KOPT-K1 (cell line): ENCODE data around the gene USP10.

Experiments used
- H3K27ac ChIP-seq: fragments of 200-600 bp; sonication (generic); 2 replicates; pipeline ENCODE4 v1.5.1; 2016; ENCODE audit warnings: antibody characterized with exemption, mild to moderate bottlenecking, low read depth, low read length; ENCODE audit not compliant: poor library complexity, severe bottlenecking
- H3K36me3 ChIP-seq: fragments of 200-600 bp; sonication (generic); 2 replicates; pipeline ENCODE4 v1.5.1; 2017; ENCODE audit warnings: antibody characterized with exemption, mild to moderate bottlenecking, low read length, moderate library complexity; ENCODE audit not compliant: insufficient read depth
- H3K9me3 ChIP-seq: fragments of 200-600 bp; sonication (generic); 2 replicates; pipeline ENCODE4 v1.5.1; 2017; ENCODE audit warnings: antibody characterized with exemption, low read length, mild to moderate bottlenecking; ENCODE audit not compliant: insufficient read depth, poor library complexity, severe bottlenecking

USP10 gene

DNA sequence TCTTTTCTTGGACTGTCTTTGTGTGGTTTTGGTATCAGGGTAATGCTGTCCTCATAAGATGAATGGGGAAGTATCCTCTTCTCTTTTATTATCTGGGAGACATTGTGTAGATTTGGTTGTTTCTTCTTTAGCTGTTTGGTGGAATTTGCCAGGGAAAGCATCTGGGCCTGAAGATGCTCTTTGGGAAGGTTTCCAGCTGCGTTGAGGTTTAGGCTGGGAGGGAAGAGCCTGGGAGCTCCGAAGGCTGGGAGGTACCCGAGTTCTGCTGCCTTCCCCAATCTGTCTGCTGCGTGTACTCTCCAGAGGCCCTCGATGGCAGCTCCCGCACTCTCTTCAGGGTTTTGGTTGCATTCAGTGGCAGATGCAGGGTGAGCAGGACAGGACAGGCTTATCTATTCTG is 94.4 kb downstream of the USP10 start:
- no peaks in the 10 kb centered on the region for H3K36me3 ChIP-seq
- H3K27ac ChIP-seq: no peak overlapping the region
- no peaks in the 10 kb centered on the region for H3K9me3 ChIP-seq

DNA sequence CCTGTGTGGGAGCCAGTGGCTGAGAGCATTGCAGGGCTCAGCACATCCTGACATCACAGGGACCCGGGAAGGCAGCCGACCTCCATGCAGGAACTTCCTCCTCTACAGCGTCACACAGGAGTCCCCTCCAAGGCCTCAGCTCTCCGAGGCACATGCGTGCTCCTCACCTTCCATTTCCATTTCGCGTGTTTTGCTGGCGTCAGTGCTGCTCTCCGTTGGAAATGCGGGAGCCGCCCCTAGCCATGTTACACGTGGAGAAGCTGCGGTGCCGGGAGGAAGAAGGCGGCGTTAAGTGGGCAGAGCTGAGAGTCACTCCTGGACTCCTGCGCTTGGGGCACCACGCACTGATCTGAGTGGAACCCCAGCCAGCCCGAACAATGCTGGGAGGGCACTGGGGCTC is 94.8 kb downstream of the USP10 start:
- no peak overlapping the region for H3K27ac ChIP-seq
- no peaks in the 10 kb centered on the region for H3K36me3 ChIP-seq

DNA sequence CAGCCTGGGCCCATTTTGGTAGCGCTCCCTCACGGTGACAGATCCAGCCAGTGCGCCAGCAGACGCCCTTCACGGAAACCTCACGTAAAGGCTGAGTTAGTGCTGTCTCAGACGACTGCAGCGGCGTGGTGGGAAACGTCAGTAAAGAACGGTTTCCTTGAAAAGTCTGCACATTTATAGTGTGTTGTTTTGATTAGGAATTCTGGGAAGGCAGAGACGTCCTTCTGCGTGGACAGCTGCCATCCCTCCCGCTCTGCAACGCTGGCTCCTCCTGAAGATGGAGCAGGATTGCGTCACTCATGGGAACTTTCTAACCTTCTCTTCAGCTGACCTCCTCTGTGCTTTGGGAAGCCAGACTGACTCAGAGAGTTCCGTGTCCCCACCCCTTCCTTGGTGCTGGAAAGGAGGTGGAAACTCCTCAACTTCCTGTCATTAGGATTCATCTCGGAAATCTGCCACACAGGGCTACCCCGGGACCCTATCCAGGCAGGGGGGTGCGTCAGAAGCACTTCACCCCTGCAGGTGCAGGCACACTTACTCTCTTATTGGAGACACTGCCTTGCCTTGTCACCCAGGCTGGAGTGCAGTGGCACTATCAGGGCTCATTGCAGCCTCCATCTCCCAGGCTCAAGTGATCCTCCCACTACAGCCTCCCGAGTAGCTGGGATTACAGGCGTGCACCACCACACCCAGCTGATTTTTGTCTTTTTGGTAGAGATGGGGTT is 95.7 kb downstream of the USP10 start:
- Histone ChIP-seq H3K9me3 (no peaks in the 10 kb centered on the region), H3K36me3 (no peaks in the 10 kb centered on the region), H3K27ac (no peak overlapping the region)

More for the DNA sequence above, 94.8 kb downstream of the USP10 start:
- no peaks in the 10 kb centered on the region for H3K9me3 ChIP-seq

DNA sequence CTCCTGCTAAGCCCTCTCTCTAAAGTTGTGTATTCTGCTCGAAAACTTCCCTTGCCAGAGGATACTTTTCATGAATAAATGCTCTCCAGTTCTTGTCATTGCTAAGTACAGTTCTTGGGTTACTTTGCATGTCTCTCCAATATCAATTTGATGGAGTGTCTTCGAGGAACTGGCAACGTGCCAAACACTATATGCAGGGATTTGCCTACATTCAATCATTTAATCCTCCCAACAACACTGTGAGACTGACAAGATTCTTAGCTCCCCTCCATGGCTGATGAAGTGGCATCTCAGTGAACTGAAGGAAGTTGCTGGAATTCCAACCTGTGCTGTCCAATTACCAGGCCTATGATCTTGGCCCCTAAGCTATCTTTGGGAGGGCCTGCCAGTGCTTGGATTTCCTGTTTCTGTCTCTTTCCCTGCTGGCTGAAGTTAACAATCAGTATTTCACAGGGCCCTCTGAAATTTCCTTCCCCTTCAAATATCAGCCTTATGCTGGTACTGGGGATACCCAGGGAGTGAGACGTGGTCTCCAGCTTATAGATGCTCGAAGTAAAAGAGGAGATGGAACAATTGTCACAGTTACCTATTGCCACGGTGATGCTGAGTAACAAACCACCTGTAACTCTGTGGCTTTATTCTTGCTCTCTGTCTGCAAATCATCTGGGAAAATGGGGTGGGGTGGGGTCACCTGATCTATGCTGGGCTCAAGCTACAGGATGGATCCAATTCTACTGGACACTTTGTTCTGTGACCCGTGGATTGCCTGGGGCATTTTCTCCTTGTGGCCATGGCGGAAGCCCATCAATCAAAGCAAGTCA is 100.6 kb downstream of the USP10 start:
- H3K27ac ChIP-seq: no peak overlapping the region
- no peaks in the 10 kb centered on the region for H3K36me3 ChIP-seq
- H3K9me3 ChIP-seq: no peaks in the 10 kb centered on the region

- H3K9me3 ChIP-seq: no peaks in the 10 kb centered on the region
- H3K27ac ChIP-seq: no peak overlapping the region
- no peaks in the 10 kb centered on the region for H3K36me3 ChIP-seq
Observed at GRCh38 chr16:84803146-84803545, 103.3 kb downstream of the USP10 start.

GRCh38 chr16:84804326-84804725 is 104.5 kb downstream of the USP10 start:
- no peaks in the 10 kb centered on the region for H3K36me3 ChIP-seq
- no peaks in the 10 kb centered on the region for H3K9me3 ChIP-seq
- no peak overlapping the region for H3K27ac ChIP-seq

DNA sequence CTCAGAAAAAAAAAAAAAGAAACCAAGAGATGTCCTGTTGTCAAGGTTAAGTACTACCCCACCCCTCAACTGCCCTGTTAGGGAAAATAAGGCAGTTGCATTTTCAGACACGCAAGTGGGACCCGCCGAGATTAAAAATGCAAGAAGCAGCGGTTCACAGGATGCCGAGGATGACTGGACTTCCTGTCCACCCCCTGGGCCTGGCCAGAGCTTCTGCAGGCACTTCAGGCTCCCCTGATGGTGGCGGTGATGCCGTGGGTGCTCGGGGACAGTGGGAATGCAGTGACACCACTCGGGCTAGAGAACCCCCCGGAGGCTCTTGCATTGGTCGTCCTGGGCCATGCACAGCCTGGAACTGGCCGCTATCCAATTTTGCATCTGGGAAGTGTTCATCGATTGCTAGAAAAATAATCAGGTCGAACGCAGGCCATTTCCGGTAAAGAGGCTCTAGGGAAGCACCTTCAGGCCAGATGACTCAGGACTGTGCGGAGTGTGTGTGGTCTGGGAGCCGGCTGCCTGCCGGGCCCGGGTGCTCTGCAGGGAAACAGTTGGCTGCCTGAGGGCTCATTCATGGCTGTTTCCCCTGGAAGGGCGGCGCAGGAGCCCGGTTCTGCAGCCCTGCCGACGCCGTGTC is 106.6 kb downstream of the USP10 start:
- Histone ChIP-seq H3K36me3 (no peaks in the 10 kb centered on the region), H3K27ac (no peak overlapping the region), H3K9me3 (no peaks in the 10 kb centered on the region)

DNA sequence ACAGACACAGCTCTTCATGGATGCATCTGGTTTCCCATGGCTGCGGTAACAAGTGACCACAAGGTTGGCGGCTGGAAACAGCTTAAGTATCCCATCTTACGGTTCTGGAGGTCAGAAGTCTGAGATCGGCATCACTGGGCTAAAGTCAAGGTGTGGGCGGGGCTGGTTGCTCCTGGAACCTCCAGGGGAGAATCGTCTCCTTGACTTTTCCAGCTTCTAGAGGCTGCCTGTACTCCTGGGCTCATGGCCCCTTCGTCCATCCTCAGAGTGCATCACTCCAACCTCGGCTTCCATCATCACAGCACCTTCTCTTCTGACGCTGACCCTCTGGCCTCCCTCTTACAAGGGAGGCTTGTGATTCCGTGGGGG is 107.1 kb downstream of the USP10 start:
- no peaks in the 10 kb centered on the region for H3K9me3 ChIP-seq
- H3K27ac ChIP-seq: no peak overlapping the region
- H3K36me3 ChIP-seq: no peaks in the 10 kb centered on the region

DNA sequence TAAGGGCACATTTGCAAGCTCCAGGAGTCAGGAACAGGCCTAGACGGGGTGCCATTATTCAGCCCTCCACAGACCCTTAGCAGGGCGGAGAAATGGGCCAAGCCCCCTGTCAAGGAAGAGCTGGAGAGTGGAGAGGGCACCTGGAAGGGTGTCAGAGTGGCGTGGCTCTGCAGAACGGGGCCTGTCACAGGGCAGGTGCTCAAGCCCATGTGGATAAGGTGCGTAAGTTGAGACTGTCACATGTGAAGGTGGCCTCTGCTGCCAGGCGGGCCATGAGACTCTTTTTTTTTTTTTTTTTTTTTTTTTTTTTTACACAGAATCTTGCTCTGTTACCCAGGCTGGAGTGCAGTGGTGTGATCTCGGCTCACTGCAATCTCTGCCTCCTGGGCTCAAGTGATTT is 108.0 kb downstream of the USP10 start:
- no peak overlapping the region for H3K27ac ChIP-seq
- H3K9me3 ChIP-seq: no peaks in the 10 kb centered on the region

GRCh38 chr16:84808826-84809225 is 109.0 kb downstream of the USP10 start:
- Histone ChIP-seq H3K9me3 (no peaks in the 10 kb centered on the region), H3K36me3 (no peaks in the 10 kb centered on the region), H3K27ac (no peak overlapping the region)

More for the DNA sequence above, 108.0 kb downstream of the USP10 start:
- no peaks in the 10 kb centered on the region for H3K36me3 ChIP-seq

DNA sequence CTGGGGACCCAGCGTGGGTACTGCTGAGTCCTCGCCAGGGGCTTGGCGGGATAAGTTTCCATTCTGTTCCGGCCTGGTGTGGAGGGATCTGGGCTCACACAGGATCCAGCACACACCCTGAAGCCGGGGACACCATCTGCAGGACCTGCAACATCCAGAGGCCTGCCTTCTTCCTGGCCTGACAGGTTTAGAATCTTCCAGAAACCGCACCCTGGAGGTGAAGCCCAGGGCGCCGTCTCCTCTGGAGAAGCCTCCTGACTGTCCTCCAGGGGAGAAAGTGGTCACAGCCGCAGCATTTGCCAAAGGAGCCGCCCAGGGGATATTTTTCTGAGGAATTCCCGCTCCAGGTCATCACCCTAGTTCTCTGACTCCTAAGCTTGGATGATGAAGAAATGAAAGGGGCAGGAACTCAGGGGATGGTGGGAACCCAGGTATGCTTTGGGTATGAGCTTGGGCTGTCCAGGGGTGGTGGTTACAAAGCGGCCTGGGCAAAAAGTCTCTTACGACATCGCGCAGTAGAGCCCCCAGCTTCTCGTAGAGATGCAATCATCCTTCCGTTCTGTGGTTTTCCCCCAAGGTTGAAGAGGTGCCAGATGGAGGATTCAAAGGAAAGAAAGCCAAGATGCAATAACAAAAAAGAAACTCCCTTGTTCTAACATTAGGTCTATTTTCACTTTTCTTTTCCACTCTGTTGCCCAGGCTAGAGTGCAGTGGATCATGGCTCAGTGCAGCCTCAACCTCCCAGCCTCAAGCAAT is 110.9 kb downstream of the USP10 start:
- Histone ChIP-seq H3K9me3 (no peaks in the 10 kb centered on the region), H3K27ac (no peak overlapping the region), H3K36me3 (no peaks in the 10 kb centered on the region)

GRCh38 chr16:84811529-84811928 is 111.7 kb downstream of the USP10 start:
- Histone ChIP-seq H3K36me3 (no peaks in the 10 kb centered on the region), H3K9me3 (no peaks in the 10 kb centered on the region), H3K27ac (no peak overlapping the region)

GRCh38 chr16:84813141-84813934 is 113.5 kb downstream of the USP10 start:
- Histone ChIP-seq H3K36me3 (no peaks in the 10 kb centered on the region), H3K9me3 (no peaks in the 10 kb centered on the region), H3K27ac (no peak overlapping the region)

DNA sequence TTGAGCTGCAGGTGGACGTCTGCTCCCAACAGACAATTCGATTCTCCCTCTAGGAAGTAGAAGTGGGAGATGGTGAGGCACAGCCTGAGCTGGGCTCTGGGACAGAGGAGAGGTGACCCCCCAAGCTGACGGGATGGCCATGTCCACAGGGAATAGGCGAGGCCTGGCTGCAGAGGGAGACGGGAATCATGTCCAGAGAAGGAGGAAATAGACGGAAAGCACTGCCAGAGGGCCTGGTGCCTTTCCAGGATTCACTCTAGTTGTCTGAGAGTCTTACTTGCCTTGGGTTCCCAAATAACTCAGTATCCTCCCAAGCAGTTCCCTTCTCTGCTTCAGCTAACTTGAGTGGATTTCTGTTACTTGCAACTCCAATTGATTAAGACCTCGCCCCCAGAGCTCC is 115.7 kb downstream of the USP10 start:
- Histone ChIP-seq H3K27ac (no peak overlapping the region), H3K36me3 (no peaks in the 10 kb centered on the region), H3K9me3 (no peaks in the 10 kb centered on the region)
